Urothelium cell line (cell line): ENCODE measurements around the gene CHST3.
"Not testable (repeated sequence)": the region's sequence is repeated elsewhere in the genome, so short reads cannot be mapped to it uniquely, and the experiment has no call there.

Source experiments
- DNase-seq: peaks from one replicate; pipeline ENCODE4 v3.0.0; 2011; ENCODE audit warnings: low spot score, mixed read lengths
- FAIRE-seq: peaks from 2 replicates; lab custom pipeline; 2011; peaks lifted over from hg19 to GRCh38; lab: Jason Lieb, UNC

The CHST3 gene

GRCh38 chr10:72026278-72027111 is 62.3 kb downstream of the CHST3 start:
- DNase-seq (peak; percentile 55), FAIRE-seq (peak; percentile 42)

- FAIRE-seq (no peak), DNase-seq (peak; percentile 69)
Measured at GRCh38 chr10:72027498-72027897, 63.3 kb downstream of the CHST3 start.

- FAIRE-seq (peak; percentile 44), DNase-seq (no peak)
Measured at GRCh38 chr10:72029414-72029813, 65.2 kb downstream of the CHST3 start.

- FAIRE-seq (no peak), DNase-seq (no peak)
Measured at GRCh38 chr10:72030762-72031543, 66.8 kb downstream of the CHST3 start.

- DNase-seq (no peak), FAIRE-seq (no peak)
Measured at GRCh38 chr10:72031706-72032105, 67.5 kb downstream of the CHST3 start.

- FAIRE-seq, DNase-seq: not testable (repeated sequence)
Measured at GRCh38 chr10:72032409-72033162, 68.4 kb downstream of the CHST3 start.

- DNase-seq (no peak), FAIRE-seq (no peak)
Measured at GRCh38 chr10:72034040-72034499, 69.9 kb downstream of the CHST3 start.

GRCh38 chr10:72034761-72035160 is 70.6 kb downstream of the CHST3 start:
- FAIRE-seq, result no peak
- no peak for DNase-seq

- no peak for DNase-seq
Measured at GRCh38 chr10:72035252-72035887, 71.2 kb downstream of the CHST3 start.

GRCh38 chr10:72037266-72037665 is 73.1 kb downstream of the CHST3 start:
- no peak for DNase-seq
- FAIRE-seq, result no peak

More at GRCh38 chr10:72035252-72035887, 71.2 kb downstream of the CHST3 start:
- FAIRE-seq, result no peak

GRCh38 chr10:72037811-72038210 is 73.6 kb downstream of the CHST3 start:
- no peak for DNase-seq
- FAIRE-seq, result peak; percentile 79

- FAIRE-seq, result no peak
- peak; percentile 49 for DNase-seq
Measured at GRCh38 chr10:72038458-72039001, 74.3 kb downstream of the CHST3 start.

GRCh38 chr10:72039377-72039776 is 75.2 kb downstream of the CHST3 start:
- no peak for FAIRE-seq
- DNase-seq, result no peak

GRCh38 chr10:72041491-72041890 is 77.3 kb downstream of the CHST3 start:
- FAIRE-seq (no peak), DNase-seq (no peak)

GRCh38 chr10:72043016-72043834 is 79.0 kb downstream of the CHST3 start:
- no peak for FAIRE-seq

GRCh38 chr10:72044417-72045041 is 80.3 kb downstream of the CHST3 start:
- FAIRE-seq (no peak), DNase-seq (no peak)

More at GRCh38 chr10:72043016-72043834, 79.0 kb downstream of the CHST3 start:
- no peak for DNase-seq

GRCh38 chr10:72045586-72045985 is 81.4 kb downstream of the CHST3 start:
- FAIRE-seq (no peak), DNase-seq (no peak)

GRCh38 chr10:72048450-72049124 is 84.4 kb downstream of the CHST3 start:
- DNase-seq (peak; percentile 95), FAIRE-seq (no peak)
